Stomach smooth muscle (tissue), 2 donors: ENCODE data around the gene DMRT3.

Source experiments
- H3K27ac ChIP-seq: one replicate; pipeline ENCODE4 v1.7.0; 2013; ENCODE audit warnings: mild to moderate bottlenecking, low read length, inconsistent platforms
- H3K27me3 ChIP-seq, 2 donors: one replicate each; pipeline ENCODE4 v1.7.0; 2013; ENCODE audit warnings: low read length in 2 of 2; ENCODE audit not compliant: insufficient read depth in 2 of 2, control insufficient read depth in 1 of 2
- H3K36me3 ChIP-seq, 2 donors: one replicate each; pipeline ENCODE4 v1.7.0; 2013; ENCODE audit warnings: low read length in 2 of 2; ENCODE audit not compliant: control insufficient read depth in 2 of 2, insufficient read depth in 2 of 2
- H3K4me1 ChIP-seq: one replicate; pipeline ENCODE4 v1.7.0; 2013; ENCODE audit warnings: low read length; ENCODE audit not compliant: control insufficient read depth, insufficient read depth
- H3K4me3 ChIP-seq, 2 donors: one replicate each; pipeline ENCODE4 v1.7.0; 2013; ENCODE audit warnings: low read length in 2 of 2
- H3K9ac ChIP-seq, 2 donors: one replicate each; pipeline ENCODE4 v1.7.0; 2013; ENCODE audit warnings: low read length in 2 of 2, mild to moderate bottlenecking in 1 of 2
- H3K9me3 ChIP-seq, 2 donors: one replicate each; pipeline ENCODE4 v1.7.0; 2013; ENCODE audit warnings: low read length in 2 of 2; ENCODE audit not compliant: control insufficient read depth in 2 of 2
- donor health status: healthy.
- donor health status: Pancreatic carcinoma.

The DMRT3 gene

GRCh38 chr9:950139-950538, 26.3 kb upstream of the DMRT3 start:
- H3K9ac ChIP-seq, result no peak overlapping the region
- H3K4me1 ChIP-seq, result no peaks in the 10 kb centered on the region
- H3K36me3 ChIP-seq, result no peaks in the 10 kb centered on the region
- peaks cover 0 to 3% of the 10 kb centered on the region in 2 donors for H3K9me3 ChIP-seq
- H3K27ac ChIP-seq, result no peak overlapping the region
- no peak overlapping the region for H3K4me3 ChIP-seq
- H3K27me3 ChIP-seq, result peaks cover 19 to 22% of the 10 kb centered on the region in 2 donors

GRCh38 chr9:952546-952945, 23.9 kb upstream of the DMRT3 start:
- Histone ChIP-seq H3K27ac (no peak overlapping the region), H3K4me3 (no peak overlapping the region), H3K9me3 (peaks cover 0 to 3% of the 10 kb centered on the region in 2 donors), H3K27me3 (peaks cover 16 to 25% of the 10 kb centered on the region in 2 donors), H3K9ac (no peak overlapping the region), H3K36me3 (no peaks in the 10 kb centered on the region), H3K4me1 (no peaks in the 10 kb centered on the region)

- Histone ChIP-seq H3K4me1 (no peaks in the 10 kb centered on the region), H3K9ac (no peak overlapping the region), H3K9me3 (no peaks in the 10 kb centered on the region), H3K27ac (no peak overlapping the region), H3K27me3 (peaks cover 7 to 24% of the 10 kb centered on the region in 2 donors), H3K36me3 (no peaks in the 10 kb centered on the region), H3K4me3 (no peak overlapping the region)
Observed at GRCh38 chr9:959105-959504, 17.4 kb upstream of the DMRT3 start.

- Histone ChIP-seq H3K9me3 (no peaks in the 10 kb centered on the region), H3K27ac (no peak overlapping the region), H3K36me3 (no peaks in the 10 kb centered on the region), H3K9ac (no peak overlapping the region), H3K4me1 (no peaks in the 10 kb centered on the region), H3K4me3 (no peak overlapping the region), H3K27me3 (peaks cover 7 to 27% of the 10 kb centered on the region in 2 donors)
Observed at GRCh38 chr9:959914-960313, 16.5 kb upstream of the DMRT3 start.

DNA sequence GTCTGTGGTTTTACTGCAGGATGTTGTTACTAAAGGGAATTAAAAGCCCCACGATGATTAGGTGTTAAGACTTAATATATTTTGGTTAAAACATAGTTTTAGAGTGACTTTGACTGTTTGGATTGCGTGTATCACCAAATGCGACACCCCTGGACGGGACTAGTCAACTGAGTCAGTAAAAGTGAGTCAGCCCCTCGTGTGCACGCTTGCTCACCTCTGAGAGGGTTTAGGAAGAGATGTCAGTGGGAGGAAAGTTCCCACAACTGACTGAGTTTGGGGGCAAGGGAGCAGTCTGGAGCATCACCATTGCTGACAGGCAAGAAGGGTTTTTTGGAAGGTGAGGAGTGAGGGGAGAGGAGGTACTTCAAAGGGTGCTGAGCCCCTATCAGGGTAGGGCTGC, 14.4 kb upstream of the DMRT3 start:
- peaks cover 23 to 35% of the 10 kb centered on the region in 2 donors for H3K27me3 ChIP-seq
- H3K9me3 ChIP-seq, result no peaks in the 10 kb centered on the region
- no peak overlapping the region for H3K9ac ChIP-seq
- no peaks in the 10 kb centered on the region for H3K4me1 ChIP-seq
- H3K4me3 ChIP-seq, result no peak overlapping the region
- H3K27ac ChIP-seq, result no peak overlapping the region
- no peaks in the 10 kb centered on the region for H3K36me3 ChIP-seq

GRCh38 chr9:965497-965896, 11.0 kb upstream of the DMRT3 start:
- Histone ChIP-seq H3K9me3 (no peaks in the 10 kb centered on the region), H3K4me1 (peaks cover 12% of the 10 kb centered on the region), H3K27me3 (peaks cover 52 to 57% of the 10 kb centered on the region in 2 donors), H3K36me3 (no peaks in the 10 kb centered on the region), H3K4me3 (no peak overlapping the region), H3K9ac (no peak overlapping the region), H3K27ac (no peak overlapping the region)

- Histone ChIP-seq H3K4me1 (peaks cover 15% of the 10 kb centered on the region), H3K27me3 (peaks cover 63 to 66% of the 10 kb centered on the region in 2 donors), H3K27ac (no peak overlapping the region), H3K36me3 (no peaks in the 10 kb centered on the region), H3K9ac (no peak overlapping the region), H3K4me3 (no peak overlapping the region), H3K9me3 (no peaks in the 10 kb centered on the region)
Observed at GRCh38 chr9:966870-967269, 9.6 kb upstream of the DMRT3 start.

DNA sequence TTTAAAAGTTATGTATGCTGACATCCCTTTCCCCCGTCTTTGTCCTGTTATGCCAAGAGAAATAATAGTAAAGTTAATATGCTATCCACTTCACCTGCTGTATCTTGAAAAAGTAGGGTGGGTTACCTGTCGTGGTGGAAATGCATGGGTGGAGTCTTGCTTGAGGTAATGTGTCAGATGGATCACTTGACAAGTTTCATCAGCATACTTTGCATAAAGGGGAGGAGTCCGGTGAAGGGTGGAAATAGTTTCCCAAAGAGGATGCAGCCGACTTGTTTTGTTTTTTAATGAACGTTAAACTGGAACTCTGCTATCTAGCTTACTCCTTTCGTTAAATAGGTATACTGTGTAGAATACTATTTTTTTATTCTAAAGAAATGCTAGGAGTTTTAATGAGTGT, 9.0 kb upstream of the DMRT3 start:
- Histone ChIP-seq H3K9me3 (no peaks in the 10 kb centered on the region), H3K4me1 (peaks cover 20% of the 10 kb centered on the region), H3K4me3 (no peak overlapping the region), H3K27ac (no peak overlapping the region), H3K36me3 (no peaks in the 10 kb centered on the region), H3K27me3 (peaks cover 60 to 72% of the 10 kb centered on the region in 2 donors), H3K9ac (no peak overlapping the region)

DNA sequence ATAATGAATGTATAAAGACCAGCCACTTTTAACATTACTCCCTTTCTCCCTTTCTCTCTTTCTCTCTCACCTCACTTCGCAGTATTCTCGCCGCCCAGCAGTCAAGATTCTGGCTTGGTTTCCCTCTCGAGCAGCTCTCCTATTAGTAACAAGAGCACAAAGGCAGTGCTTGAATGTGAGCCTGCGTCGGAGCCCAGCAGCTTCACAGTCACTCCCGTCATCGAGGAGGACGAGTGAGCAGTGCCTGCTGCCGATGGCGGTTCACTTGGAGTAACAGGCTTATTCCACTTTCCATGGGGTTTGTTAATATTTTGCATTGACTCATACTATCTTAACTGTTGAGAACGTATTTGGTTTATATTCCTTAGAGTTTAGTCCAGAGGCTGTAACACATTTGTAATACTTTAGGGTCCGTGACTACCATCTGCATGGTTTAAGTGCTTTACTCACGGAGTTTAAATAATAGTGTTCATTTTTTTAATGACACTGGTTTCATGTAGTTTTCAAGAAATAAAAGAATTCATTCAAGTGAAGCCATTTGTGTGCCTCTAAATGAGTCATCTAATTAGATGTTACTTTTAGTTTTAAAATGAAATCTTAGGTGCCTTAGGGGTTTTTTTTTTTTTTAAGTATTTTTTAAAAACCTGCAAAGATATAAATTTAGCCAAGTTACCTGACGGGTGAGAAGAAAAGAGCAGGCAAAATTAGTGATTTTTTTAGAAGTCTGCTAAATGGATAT, 8.4 kb upstream of the DMRT3 start:
- Histone ChIP-seq H3K27me3 (peaks cover 66 to 78% of the 10 kb centered on the region in 2 donors), H3K36me3 (no peaks in the 10 kb centered on the region), H3K9ac (no peak overlapping the region), H3K27ac (no peak overlapping the region), H3K4me3 (no peak overlapping the region), H3K9me3 (no peaks in the 10 kb centered on the region), H3K4me1 (peaks cover 26% of the 10 kb centered on the region)

DNA sequence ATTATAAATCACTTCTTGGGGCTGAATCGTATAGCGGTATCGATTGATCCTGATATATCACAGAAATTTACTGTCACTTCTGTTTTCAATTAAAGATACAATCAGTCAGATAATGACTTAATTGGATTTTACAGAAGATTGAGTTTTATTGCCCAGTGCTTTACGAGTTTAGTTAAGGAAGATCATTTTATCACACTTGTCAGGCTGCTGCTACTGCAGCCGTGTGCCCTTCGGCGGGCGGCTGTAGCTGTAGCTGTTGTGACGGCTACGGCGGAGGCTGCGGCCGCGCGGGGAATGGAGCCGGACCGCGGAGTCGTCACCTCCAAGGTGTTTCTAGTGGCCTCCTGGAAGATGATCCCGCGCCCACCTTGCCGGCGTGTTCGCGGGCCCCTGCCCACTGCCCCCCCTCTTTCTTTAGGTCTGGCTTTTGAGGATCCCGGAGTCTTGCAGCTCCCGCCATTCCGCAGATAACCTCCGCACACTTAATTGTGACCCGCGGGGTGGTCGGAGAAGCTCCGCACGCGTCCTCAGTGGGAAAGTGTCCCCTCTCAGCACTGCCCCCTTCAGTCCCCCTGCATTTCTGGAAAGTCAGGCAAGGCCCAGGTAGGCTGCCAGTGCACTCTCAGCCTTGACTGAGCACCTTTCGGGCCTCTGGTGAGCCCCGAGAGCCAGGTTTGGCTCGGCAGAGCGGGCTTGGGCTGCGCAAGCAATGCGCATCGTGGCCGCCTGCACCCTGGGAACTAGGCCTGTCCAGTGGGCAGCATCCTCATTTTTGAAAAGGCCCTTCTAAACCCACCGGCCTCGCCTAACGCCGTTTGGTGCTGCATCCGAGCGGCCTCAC, 6.9 kb upstream of the DMRT3 start:
- Histone ChIP-seq H3K9me3 (no peaks in the 10 kb centered on the region), H3K27ac (no peak overlapping the region), H3K4me3 (no peak overlapping the region), H3K9ac (no peak overlapping the region), H3K27me3 (peaks cover 78 to 93% of the 10 kb centered on the region in 2 donors), H3K36me3 (no peaks in the 10 kb centered on the region), H3K4me1 (peaks cover 30% of the 10 kb centered on the region)
